Measurements from ENCODE around the gene NRG4. TPM values are rescaled to one million over a fixed set of nuclear protein-coding genes. Genes with fewer than 3 reads are reported as not detected.

NRG4 gene
- total RNA-seq = 7.6 to 8.7 TPM (median 7.6 TPM) in 3 replicates

GRCh38 chr15:76011627-76012551 is at the start of gene NRG4:
TSS of gene NRG4 (minus strand) at chr15:76012424. CDS start at chr15:76011230, 1,194 bp downstream.
- H3K36me3 Mint-ChIP-seq = peaks cover 13% of the 10 kb centered on the region
- H3K27me3 Mint-ChIP-seq (ENCODE audit: low read depth) = no peaks in the 10 kb centered on the region
- TF ChIP-seq CTCF (IDR thresholded peaks at IDR 0.05; ENCODE audit: unreplicated experiment) = no peak
- H3K4me1 Mint-ChIP-seq = peaks cover 22% of the 10 kb centered on the region
- H3K27ac Mint-ChIP-seq = peak within 1 kb of the TSS; percentile 98
- DNase-seq (ENCODE audit: low spot score in 2 of 2, unreplicated experiment in 2 of 2) = no peak
- H3K9me3 Mint-ChIP-seq = peaks cover 27% of the 10 kb centered on the region
- peak within 1 kb of the TSS; percentile 75 for H3K4me3 Mint-ChIP-seq

GRCh38 chr15:76061700-76062099 is 49.5 kb upstream of the NRG4 start:
- no peak for DNase-seq (ENCODE audit: low spot score in 2 of 2, unreplicated experiment in 2 of 2)
- TF ChIP-seq CTCF (IDR thresholded peaks at IDR 0.05; ENCODE audit: unreplicated experiment) = no peak
- Mint-ChIP-seq H3K4me3 (peak overlapping the region; percentile 15), H3K27me3 (ENCODE audit: low read depth) (peaks cover 21% of the 10 kb centered on the region), H3K9me3 (no peaks in the 10 kb centered on the region), H3K27ac (no peak overlapping the region), H3K4me1 (peaks cover 33% of the 10 kb centered on the region), H3K36me3 (no peaks in the 10 kb centered on the region)

- no peak for DNase-seq (ENCODE audit: low spot score in 2 of 2, unreplicated experiment in 2 of 2)
- Mint-ChIP-seq H3K36me3 (no peaks in the 10 kb centered on the region), H3K27ac (no peak overlapping the region), H3K27me3 (ENCODE audit: low read depth) (peaks cover 21% of the 10 kb centered on the region), H3K9me3 (no peaks in the 10 kb centered on the region), H3K4me3 (peak overlapping the region; percentile 72), H3K4me1 (peaks cover 29% of the 10 kb centered on the region)
- no peak for TF ChIP-seq CTCF (IDR thresholded peaks at IDR 0.05; ENCODE audit: unreplicated experiment)
Measured at GRCh38 chr15:76060118-76060989, 48.1 kb upstream of the NRG4 start.

- Mint-ChIP-seq H3K27ac (peak within 1 kb of the TSS; percentile 35), H3K9me3 (no peaks in the 10 kb centered on the region), H3K36me3 (no peaks in the 10 kb centered on the region), H3K4me3 (peak within 1 kb of the TSS; percentile 72), H3K4me1 (peaks cover 21% of the 10 kb centered on the region), H3K27me3 (ENCODE audit: low read depth) (peaks cover 21% of the 10 kb centered on the region)
- no peak for TF ChIP-seq CTCF (IDR thresholded peaks at IDR 0.05; ENCODE audit: unreplicated experiment)
- peak; percentile 67 to 70 for DNase-seq (ENCODE audit: low spot score in 2 of 2, unreplicated experiment in 2 of 2)
Measured at GRCh38 chr15:76059320-76060117, 47.3 kb upstream of the NRG4 start, which contains the start of gene TMEM266. TSS of gene TMEM266 (plus strand) at chr15:76059985. CDS start at chr15:76134264, 74,279 bp downstream.
